Measurements from ENCODE around the gene ADAM19. TPM values are rescaled to one million over a fixed set of nuclear protein-coding genes. Genes with fewer than 3 reads are reported as not detected.

ADAM19 gene
- total RNA-seq, 4 donors from 2014 or later: 1.1 to 47.9 (median 5.4) TPM

GRCh38 chr5:157529002-157529401 lies 46.6 kb downstream of the ADAM19 start:
- no peaks in the 10 kb centered on the region for H3K4me1 ChIP-seq
- no peak overlapping the region for H3K4me3 ChIP-seq
- TF ChIP-seq POLR2A (IDR thresholded peaks at IDR 0.05): no peak
- TF ChIP-seq, protein P1, sequence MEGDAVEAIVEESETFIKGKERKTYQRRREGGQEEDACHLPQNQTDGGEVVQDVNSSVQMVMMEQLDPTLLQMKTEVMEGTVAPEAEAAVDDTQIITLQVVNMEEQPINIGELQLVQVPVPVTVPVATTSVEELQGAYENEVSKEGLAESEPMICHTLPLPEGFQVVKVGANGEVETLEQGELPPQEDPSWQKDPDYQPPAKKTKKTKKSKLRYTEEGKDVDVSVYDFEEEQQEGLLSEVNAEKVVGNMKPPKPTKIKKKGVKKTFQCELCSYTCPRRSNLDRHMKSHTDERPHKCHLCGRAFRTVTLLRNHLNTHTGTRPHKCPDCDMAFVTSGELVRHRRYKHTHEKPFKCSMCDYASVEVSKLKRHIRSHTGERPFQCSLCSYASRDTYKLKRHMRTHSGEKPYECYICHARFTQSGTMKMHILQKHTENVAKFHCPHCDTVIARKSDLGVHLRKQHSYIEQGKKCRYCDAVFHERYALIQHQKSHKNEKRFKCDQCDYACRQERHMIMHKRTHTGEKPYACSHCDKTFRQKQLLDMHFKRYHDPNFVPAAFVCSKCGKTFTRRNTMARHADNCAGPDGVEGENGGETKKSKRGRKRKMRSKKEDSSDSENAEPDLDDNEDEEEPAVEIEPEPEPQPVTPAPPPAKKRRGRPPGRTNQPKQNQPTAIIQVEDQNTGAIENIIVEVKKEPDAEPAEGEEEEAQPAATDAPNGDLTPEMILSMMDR (IDR thresholded peaks at IDR 0.05): no peak
- no peaks in the 10 kb centered on the region for H3K27me3 ChIP-seq
- H3K9me3 ChIP-seq: no peaks in the 10 kb centered on the region
- H3K36me3 ChIP-seq: no peaks in the 10 kb centered on the region
- peak overlapping the region in 1 of 4 donors; percentile 24 for H3K27ac ChIP-seq
- DNase-seq: peak in 1 of 3 donors; percentile 4

GRCh38 chr5:157528036-157528632 lies 47.4 kb downstream of the ADAM19 start:
- peak in 1 of 3 donors; percentile 43 for DNase-seq
- Histone ChIP-seq H3K27me3 (no peaks in the 10 kb centered on the region), H3K36me3 (no peaks in the 10 kb centered on the region), H3K4me1 (no peaks in the 10 kb centered on the region), H3K27ac (peak overlapping the region in 2 of 4 donors; percentile 24 to 38), H3K9me3 (no peaks in the 10 kb centered on the region), H3K4me3 (no peak overlapping the region)
- TF ChIP-seq, protein P1 (IDR thresholded peaks at IDR 0.05): no peak
- no peak for TF ChIP-seq POLR2A (IDR thresholded peaks at IDR 0.05)

DNA sequence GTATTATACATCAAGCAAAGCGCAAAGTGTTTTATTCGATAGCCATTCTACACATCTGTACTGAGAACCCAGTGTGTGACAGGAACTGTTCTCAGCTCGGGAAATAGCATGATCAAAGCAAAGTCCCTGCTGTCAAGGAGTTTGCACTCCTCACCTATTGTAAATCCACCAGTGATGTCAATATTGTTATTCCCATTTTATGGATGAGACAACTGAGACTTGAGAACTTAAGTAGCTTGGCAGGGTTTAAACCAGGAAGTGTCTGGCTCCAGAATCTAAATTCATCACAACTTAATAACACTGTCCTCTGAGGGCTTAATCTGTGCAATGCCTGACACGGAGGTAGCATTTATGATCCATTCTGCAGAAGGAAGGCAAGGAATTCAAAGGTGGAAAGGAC lies 50.7 kb downstream of the ADAM19 start:
- DNase-seq: no peak
- Histone ChIP-seq H3K4me3 (no peak overlapping the region), H3K36me3 (no peaks in the 10 kb centered on the region), H3K27ac (peak overlapping the region in 1 of 4 donors; percentile 71), H3K4me1 (peaks cover 0 to 15% (median 4%) of the 10 kb centered on the region in 4 donors), H3K9me3 (no peaks in the 10 kb centered on the region), H3K27me3 (no peaks in the 10 kb centered on the region)
- TF ChIP-seq, protein P1 (IDR thresholded peaks at IDR 0.05): no peak
- no peak for TF ChIP-seq POLR2A (IDR thresholded peaks at IDR 0.05)

DNA sequence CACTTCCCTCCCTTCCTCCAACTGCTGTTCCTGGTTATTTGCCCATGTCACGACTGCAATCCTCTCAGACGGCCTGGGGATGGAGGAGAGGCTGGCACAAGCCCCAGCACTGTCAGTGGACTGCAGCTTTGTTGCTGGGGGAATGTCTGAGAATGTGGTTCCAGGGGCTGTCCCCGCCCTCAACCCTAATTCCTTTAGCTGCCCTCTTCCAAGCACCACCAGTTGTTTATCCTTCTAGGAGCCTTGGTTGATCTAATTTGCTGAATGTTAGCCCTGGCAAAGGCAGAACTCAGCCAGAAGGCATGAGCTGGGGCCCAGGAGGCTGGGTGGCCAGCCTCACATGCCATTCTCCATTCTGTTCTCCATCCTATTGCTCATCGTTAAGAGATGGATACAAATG lies 51.6 kb downstream of the ADAM19 start:
- Histone ChIP-seq H3K4me1 (peaks cover 0 to 16% (median 4%) of the 10 kb centered on the region in 4 donors), H3K36me3 (no peaks in the 10 kb centered on the region), H3K4me3 (no peak overlapping the region), H3K9me3 (no peaks in the 10 kb centered on the region), H3K27ac (peak overlapping the region in 1 of 4 donors; percentile 71), H3K27me3 (no peaks in the 10 kb centered on the region)
- no peak for DNase-seq
- TF ChIP-seq, protein P1 (IDR thresholded peaks at IDR 0.05): no peak
- TF ChIP-seq POLR2A (IDR thresholded peaks at IDR 0.05): no peak

- no peak for DNase-seq
- H3K27me3 ChIP-seq: no peaks in the 10 kb centered on the region
- H3K9me3 ChIP-seq: no peaks in the 10 kb centered on the region
- TF ChIP-seq POLR2A (IDR thresholded peaks at IDR 0.05): no peak
- TF ChIP-seq, protein P1 (IDR thresholded peaks at IDR 0.05): no peak
- H3K4me3 ChIP-seq: no peak overlapping the region
- H3K27ac ChIP-seq: peak overlapping the region in 2 of 4 donors; percentile 34 to 71
- no peaks in the 10 kb centered on the region for H3K36me3 ChIP-seq
- peaks cover 0 to 16% (median 6%) of the 10 kb centered on the region in 4 donors for H3K4me1 ChIP-seq
Measured at GRCh38 chr5:157521704-157522029, 53.9 kb downstream of the ADAM19 start.

Measured in Peyer's patch (tissue), 4 donors.